ENCODE results near the gene CREB5. TPM values are rescaled to one million over a fixed set of nuclear protein-coding genes. Genes with fewer than 3 reads are reported as not detected.

The CREB5 gene
- total RNA-seq, 1 donor from 2014 or later: 0.80 TPM

- CTCF ChIA-PET: no interaction called here
- Mint-ChIP-seq H3K4me1 (no peaks in the 10 kb centered on the region), H3K9me3 (no peaks in the 10 kb centered on the region), H3K27ac (no peak overlapping the region), H3K36me3 (ENCODE audit: low read depth) (no peaks in the 10 kb centered on the region), H3K4me3 (no peak overlapping the region), H3K27me3 (peaks cover 4% of the 10 kb centered on the region)
- intact Hi-C loops (cut with micrococcal nuclease): no loop called here
- POLR2A ChIA-PET: no interaction called here
- no peak for TF ChIP-seq CTCF (IDR thresholded peaks at IDR 0.05)
- DNase-seq: no peak
- no peak for ATAC-seq (ENCODE audit: low read depth)
Measured at GRCh38 chr7:28668085-28668484, 255.8 kb downstream of the CREB5 start.

GRCh38 chr7:28669330-28669729 is 257.0 kb downstream of the CREB5 start:
- CTCF ChIA-PET: no interaction called here
- Mint-ChIP-seq H3K36me3 (ENCODE audit: low read depth) (no peaks in the 10 kb centered on the region), H3K9me3 (no peaks in the 10 kb centered on the region), H3K4me3 (no peak overlapping the region), H3K4me1 (no peaks in the 10 kb centered on the region), H3K27me3 (peaks cover 3% of the 10 kb centered on the region), H3K27ac (no peak overlapping the region)
- no peak for DNase-seq
- intact Hi-C loops (cut with micrococcal nuclease): no loop called here
- POLR2A ChIA-PET: no interaction called here
- no peak for TF ChIP-seq CTCF (IDR thresholded peaks at IDR 0.05)
- ATAC-seq (ENCODE audit: low read depth): no peak

- intact Hi-C loops (cut with micrococcal nuclease): no loop called here
- Mint-ChIP-seq H3K4me1 (no peaks in the 10 kb centered on the region), H3K4me3 (no peak overlapping the region), H3K36me3 (ENCODE audit: low read depth) (no peaks in the 10 kb centered on the region), H3K27me3 (no peaks in the 10 kb centered on the region), H3K27ac (no peak overlapping the region), H3K9me3 (no peaks in the 10 kb centered on the region)
- CTCF ChIA-PET: no interaction called here
- ATAC-seq (ENCODE audit: low read depth) (no peak), DNase-seq (no peak)
- POLR2A ChIA-PET: no interaction called here
- no peak for TF ChIP-seq CTCF (IDR thresholded peaks at IDR 0.05)
Measured at GRCh38 chr7:28671526-28671925, 259.2 kb downstream of the CREB5 start.

- no peak for DNase-seq
- no peaks in the 10 kb centered on the region for H3K36me3 Mint-ChIP-seq (ENCODE audit: low read depth)
- H3K27me3 Mint-ChIP-seq: no peaks in the 10 kb centered on the region
- H3K27ac Mint-ChIP-seq: no peak overlapping the region
- intact Hi-C loops (cut with micrococcal nuclease): no loop called here
- no peak for TF ChIP-seq CTCF (IDR thresholded peaks at IDR 0.05)
- ChIA-PET POLR2A (no interaction called here), CTCF (no interaction called here)
- no peak overlapping the region for H3K4me3 Mint-ChIP-seq
- no peak for ATAC-seq (ENCODE audit: low read depth)
- H3K4me1 Mint-ChIP-seq: no peaks in the 10 kb centered on the region
- no peaks in the 10 kb centered on the region for H3K9me3 Mint-ChIP-seq
Measured at GRCh38 chr7:28672397-28672797, 260.1 kb downstream of the CREB5 start.

GRCh38 chr7:28674359-28674782 is 262.1 kb downstream of the CREB5 start:
- intact Hi-C loops (cut with micrococcal nuclease): no loop called here
- Mint-ChIP-seq H3K4me3 (no peak overlapping the region), H3K27ac (no peak overlapping the region), H3K4me1 (no peaks in the 10 kb centered on the region), H3K9me3 (no peaks in the 10 kb centered on the region), H3K27me3 (no peaks in the 10 kb centered on the region), H3K36me3 (ENCODE audit: low read depth) (no peaks in the 10 kb centered on the region)
- ATAC-seq (ENCODE audit: low read depth) (no peak), DNase-seq (no peak)
- POLR2A ChIA-PET: no interaction called here
- TF ChIP-seq CTCF (IDR thresholded peaks at IDR 0.05): no peak
- CTCF ChIA-PET: no interaction called here
